Measurements from ENCODE around the gene RAVER2.
"Not testable (repeated sequence)": the region's sequence is repeated elsewhere in the genome, so short reads cannot be mapped to it uniquely, and the experiment has no call there.

RAVER2 gene

GRCh38 chr1:64814427-64814826, 69.6 kb downstream of the RAVER2 start:
- no peak for DNase-seq (ENCODE audit: low spot score)

GRCh38 chr1:64817364-64817763, 72.5 kb downstream of the RAVER2 start:
- not testable (repeated sequence) for DNase-seq (ENCODE audit: low spot score)

GRCh38 chr1:64820572-64820971, 75.7 kb downstream of the RAVER2 start:
- not testable (repeated sequence) for DNase-seq (ENCODE audit: low spot score)

GRCh38 chr1:64822621-64823020, 77.7 kb downstream of the RAVER2 start:
- DNase-seq (ENCODE audit: low spot score): no peak

GRCh38 chr1:64823691-64824476, 79.0 kb downstream of the RAVER2 start:
- peak; percentile 85 for DNase-seq (ENCODE audit: low spot score)

- DNase-seq (ENCODE audit: low spot score): no peak
Measured at GRCh38 chr1:64826991-64827390, 82.1 kb downstream of the RAVER2 start.

- DNase-seq (ENCODE audit: low spot score): no peak
Measured at GRCh38 chr1:64828829-64829228, 84.0 kb downstream of the RAVER2 start.

GRCh38 chr1:64829411-64830029, 84.6 kb downstream of the RAVER2 start:
- no peak for DNase-seq (ENCODE audit: low spot score)

GRCh38 chr1:64830030-64830651, 85.3 kb downstream of the RAVER2 start:
- no peak for DNase-seq (ENCODE audit: low spot score)

GRCh38 chr1:64834734-64835133, 89.9 kb downstream of the RAVER2 start:
- no peak for DNase-seq (ENCODE audit: low spot score)

GRCh38 chr1:64836802-64837201, 91.9 kb downstream of the RAVER2 start:
- no peak for DNase-seq (ENCODE audit: low spot score)

- DNase-seq (ENCODE audit: low spot score): no peak
Measured at GRCh38 chr1:64838486-64838885, 93.6 kb downstream of the RAVER2 start.

- no peak for DNase-seq (ENCODE audit: low spot score)
Measured at GRCh38 chr1:64839261-64839660, 94.4 kb downstream of the RAVER2 start.

- DNase-seq (ENCODE audit: low spot score): no peak
Measured at GRCh38 chr1:64839732-64840405, 95.0 kb downstream of the RAVER2 start.

- no peak for DNase-seq (ENCODE audit: low spot score)
Measured at GRCh38 chr1:64841330-64842065, 96.6 kb downstream of the RAVER2 start.

- no peak for DNase-seq (ENCODE audit: low spot score)
Measured at GRCh38 chr1:64842224-64842623, 97.3 kb downstream of the RAVER2 start.

- no peak for DNase-seq (ENCODE audit: low spot score)
Measured at GRCh38 chr1:64843675-64844074, 98.8 kb downstream of the RAVER2 start.

GRCh38 chr1:64844175-64844574, 99.3 kb downstream of the RAVER2 start:
- no peak for DNase-seq (ENCODE audit: low spot score)

GRCh38 chr1:64844609-64845008, 99.7 kb downstream of the RAVER2 start:
- no peak for DNase-seq (ENCODE audit: low spot score)

GRCh38 chr1:64845831-64846425, 101.1 kb downstream of the RAVER2 start:
- no peak for DNase-seq (ENCODE audit: low spot score)

Measured in Ammon's horn (tissue), 1 donor.